ENCODE results near the gene COL6A3. TPM values are rescaled to one million over a fixed set of nuclear protein-coding genes. Genes with fewer than 3 reads are reported as not detected.

The COL6A3 gene
- total and polyA plus RNA-seq, 2 experiments from 2014 or later = 1.3 to 4.1 TPM

- peak; percentile 70 for TF ChIP-seq CTCF (IDR thresholded peaks at IDR 0.05; ENCODE audit: low read depth, low read length)
- Histone ChIP-seq H3K27ac (no peak overlapping the region), H3K9me3 (ENCODE audit: low read depth) (no peaks in the 10 kb centered on the region), H3K27me3 (no peaks in the 10 kb centered on the region), H3K36me3 (no peaks in the 10 kb centered on the region), H3K4me3 (no peak overlapping the region), H3K4me1 (ENCODE audit: low read depth) (peaks cover 5% of the 10 kb centered on the region)
- peak in 1 of 2 donors; percentile 70 for DNase-seq (ENCODE audit: low read depth in 1 of 2, low spot score in 1 of 2)
These were observed 37.9 kb upstream of the COL6A3 start for GRCh38 chr2:237451643-237452469.

- H3K27me3 ChIP-seq = no peaks in the 10 kb centered on the region
- H3K4me3 ChIP-seq = no peak overlapping the region
- DNase-seq (ENCODE audit: low read depth in 1 of 2, low spot score in 1 of 2) = no peak
- no peaks in the 10 kb centered on the region for H3K36me3 ChIP-seq
- no peak overlapping the region for H3K27ac ChIP-seq
- H3K9me3 ChIP-seq (ENCODE audit: low read depth) = no peaks in the 10 kb centered on the region
- peaks cover 5% of the 10 kb centered on the region for H3K4me1 ChIP-seq (ENCODE audit: low read depth)
- TF ChIP-seq CTCF (IDR thresholded peaks at IDR 0.05; ENCODE audit: low read depth, low read length) = no peak
These were observed 36.6 kb upstream of the COL6A3 start for GRCh38 chr2:237450583-237450982.

- Histone ChIP-seq H3K4me3 (no peak overlapping the region), H3K36me3 (no peaks in the 10 kb centered on the region)
- no peak for TF ChIP-seq CTCF (IDR thresholded peaks at IDR 0.05; ENCODE audit: low read depth, low read length)
These were observed 36.1 kb upstream of the COL6A3 start for GRCh38 chr2:237450108-237450507.

GRCh38 chr2:237449193-237449881 is 35.4 kb upstream of the COL6A3 start:
- no peaks in the 10 kb centered on the region for H3K9me3 ChIP-seq (ENCODE audit: low read depth)
- no peaks in the 10 kb centered on the region for H3K36me3 ChIP-seq
- H3K4me1 ChIP-seq (ENCODE audit: low read depth) = peaks cover 5% of the 10 kb centered on the region
- H3K27ac ChIP-seq = no peak overlapping the region
- H3K4me3 ChIP-seq = no peak overlapping the region
- DNase-seq (ENCODE audit: low read depth in 1 of 2, low spot score in 1 of 2) = peak; percentile 22 to 74
- no peaks in the 10 kb centered on the region for H3K27me3 ChIP-seq
- TF ChIP-seq CTCF (IDR thresholded peaks at IDR 0.05; ENCODE audit: low read depth, low read length) = no peak

More at GRCh38 chr2:237450108-237450507, 36.1 kb upstream of the COL6A3 start:
- DNase-seq (ENCODE audit: low read depth in 1 of 2, low spot score in 1 of 2) = no peak
- peaks cover 5% of the 10 kb centered on the region for H3K4me1 ChIP-seq (ENCODE audit: low read depth)
- no peak overlapping the region for H3K27ac ChIP-seq
- no peaks in the 10 kb centered on the region for H3K27me3 ChIP-seq
- H3K9me3 ChIP-seq (ENCODE audit: low read depth) = no peaks in the 10 kb centered on the region

GRCh38 chr2:237448626-237449025 is 34.7 kb upstream of the COL6A3 start:
- Histone ChIP-seq H3K4me3 (no peak overlapping the region), H3K4me1 (ENCODE audit: low read depth) (peaks cover 5% of the 10 kb centered on the region), H3K27me3 (no peaks in the 10 kb centered on the region), H3K9me3 (ENCODE audit: low read depth) (no peaks in the 10 kb centered on the region), H3K36me3 (no peaks in the 10 kb centered on the region), H3K27ac (no peak overlapping the region)
- TF ChIP-seq CTCF (IDR thresholded peaks at IDR 0.05; ENCODE audit: low read depth, low read length) = no peak
- no peak for DNase-seq (ENCODE audit: low read depth in 1 of 2, low spot score in 1 of 2)
